ENCODE measurements around the gene GPR143.

GPR143 gene

DNA sequence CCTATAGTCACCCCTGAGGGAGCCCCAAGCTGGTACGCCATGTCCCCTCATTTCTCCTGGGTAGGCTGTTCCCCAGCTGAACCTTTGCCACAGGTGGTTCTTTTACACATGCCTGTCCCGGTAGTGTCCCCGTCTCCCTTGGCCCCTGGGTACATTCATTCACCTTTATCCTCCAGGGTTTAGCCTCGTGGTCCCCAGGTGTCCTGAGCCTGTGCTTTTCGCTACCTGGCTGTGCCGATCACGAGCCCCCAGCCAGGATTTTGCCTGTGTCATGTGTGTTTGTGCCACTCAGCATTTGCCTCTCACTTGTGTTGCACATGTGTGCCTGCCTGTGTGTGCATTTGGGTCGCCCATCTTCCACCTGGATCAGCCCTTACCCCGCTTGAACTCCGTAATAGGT is 57.6 kb downstream of the GPR143 start:
- DNase-seq (ENCODE audit: low read depth) = no peak

DNA sequence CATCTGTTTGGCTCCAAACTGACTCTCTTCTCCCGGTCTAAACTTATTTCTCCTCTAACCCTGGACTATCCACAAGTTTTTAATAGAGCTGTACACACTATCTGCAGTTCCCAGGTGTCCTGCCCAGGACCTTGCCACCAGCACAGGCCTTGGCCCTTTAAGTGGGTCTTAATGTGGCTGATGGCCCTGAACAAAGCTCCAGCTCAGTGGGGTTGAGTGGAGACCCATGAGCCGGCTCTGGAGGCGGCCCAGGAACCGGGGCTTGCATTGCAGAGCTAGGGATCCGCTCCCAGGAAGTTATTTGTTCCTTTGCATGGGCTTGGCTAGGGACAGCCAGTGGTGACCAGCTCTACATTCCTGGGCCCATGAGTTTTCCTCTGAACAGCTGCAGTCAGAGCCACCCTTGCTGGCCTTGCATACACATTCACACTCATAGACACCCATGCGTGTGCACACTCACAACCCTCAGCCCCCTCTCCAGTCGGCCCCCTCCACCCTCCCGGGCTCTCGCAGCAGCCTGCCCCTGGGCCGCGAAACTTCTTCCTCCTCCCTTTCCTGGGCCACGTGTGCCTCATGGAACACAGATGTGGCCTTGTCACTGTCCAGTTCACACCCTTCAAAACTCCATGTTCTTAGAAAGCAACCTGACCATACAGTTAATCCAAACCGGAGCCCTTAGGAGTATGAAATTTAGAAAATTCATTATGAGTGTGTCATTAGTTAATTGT is 58.2 kb downstream of the GPR143 start:
- DNase-seq (ENCODE audit: low read depth) = no peak

DNA sequence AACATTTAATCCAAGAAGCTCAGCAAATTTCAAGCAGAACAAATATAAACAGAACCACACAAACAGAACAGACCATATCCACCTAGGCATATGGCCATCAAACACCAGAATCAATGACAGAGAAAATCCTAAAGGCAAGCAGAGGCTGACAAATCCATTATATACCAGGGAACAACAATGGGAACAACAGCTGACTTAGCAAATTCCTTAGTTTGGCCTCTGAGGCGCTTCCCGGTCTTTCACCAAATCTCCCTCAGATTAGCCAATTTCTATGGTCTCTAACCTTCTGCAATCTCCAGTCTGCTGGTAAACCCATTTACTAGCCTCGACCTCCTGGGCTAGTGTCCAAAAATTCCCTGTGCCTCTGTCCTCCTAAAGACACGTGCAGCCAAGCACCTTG is 59.2 kb downstream of the GPR143 start:
- DNase-seq (ENCODE audit: low read depth) = no peak

DNA sequence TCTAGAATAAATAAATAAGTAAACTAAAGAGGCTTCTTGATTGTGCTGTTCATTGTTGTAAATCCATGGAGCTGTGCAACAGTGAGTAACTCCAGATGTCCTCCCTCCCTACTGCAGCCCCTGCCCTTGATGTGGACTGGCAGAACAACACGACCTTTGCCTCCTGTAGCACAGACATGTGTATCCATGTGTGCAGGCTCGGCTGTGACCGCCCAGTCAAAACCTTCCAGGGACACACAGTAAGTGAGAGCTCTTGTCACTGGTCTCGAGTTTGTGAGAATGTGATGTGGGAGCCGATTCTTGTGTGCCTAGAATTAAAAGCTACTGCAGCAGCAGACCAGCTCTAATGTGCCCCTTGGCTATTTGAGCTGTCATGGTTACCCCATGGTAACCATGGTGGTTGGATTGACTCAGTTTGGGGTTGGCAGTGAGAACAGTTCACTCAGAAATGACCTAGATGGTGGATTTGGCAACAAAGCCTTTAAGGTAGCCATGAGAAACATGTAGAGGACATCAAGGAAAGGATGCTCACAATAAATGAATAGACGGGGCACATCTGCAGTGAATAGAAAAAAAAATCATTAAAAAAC is 60.7 kb downstream of the GPR143 start:
- DNase-seq (ENCODE audit: low read depth) = no peak

DNA sequence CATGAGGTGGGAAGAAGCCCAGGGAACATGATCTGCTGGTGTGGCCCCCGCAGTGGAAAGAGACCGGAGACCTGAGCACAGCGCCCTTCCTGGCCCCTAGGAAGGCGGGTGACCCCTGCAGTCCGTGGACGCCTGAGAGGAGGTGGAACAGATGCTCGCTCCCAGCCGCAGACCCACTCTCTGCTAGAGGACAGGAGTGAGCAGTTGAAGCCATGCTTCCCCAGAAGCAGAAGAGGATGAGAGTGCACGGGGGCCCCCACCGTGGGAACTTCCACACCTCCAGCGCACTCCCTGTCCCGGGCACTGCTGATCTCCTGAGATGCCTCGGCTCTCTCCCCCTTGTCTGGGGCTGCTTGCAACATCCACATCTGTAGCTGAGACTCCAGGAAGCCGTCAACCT is 62.2 kb downstream of the GPR143 start:
- DNase-seq (ENCODE audit: low read depth) = no peak

DNA sequence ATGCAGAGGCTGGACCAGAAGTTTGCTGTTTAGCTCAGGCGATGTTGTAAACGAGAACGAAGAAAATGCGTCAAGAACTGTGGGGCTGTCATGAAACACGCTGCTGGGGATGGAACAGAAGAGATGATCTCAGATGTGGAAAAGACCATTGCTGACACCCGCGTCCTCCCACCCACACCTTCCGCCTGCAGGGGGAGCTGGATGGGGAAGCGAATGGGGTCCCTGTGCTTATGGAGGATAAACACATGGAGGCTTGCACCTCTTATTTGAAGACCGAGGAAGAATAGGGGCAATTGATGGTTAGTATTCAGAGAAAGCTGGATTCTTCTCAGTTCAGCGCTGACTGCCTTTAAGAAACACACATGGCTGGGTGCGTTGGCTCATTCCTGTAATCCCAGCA is 63.9 kb downstream of the GPR143 start:
- no peak for DNase-seq (ENCODE audit: low read depth)

DNA sequence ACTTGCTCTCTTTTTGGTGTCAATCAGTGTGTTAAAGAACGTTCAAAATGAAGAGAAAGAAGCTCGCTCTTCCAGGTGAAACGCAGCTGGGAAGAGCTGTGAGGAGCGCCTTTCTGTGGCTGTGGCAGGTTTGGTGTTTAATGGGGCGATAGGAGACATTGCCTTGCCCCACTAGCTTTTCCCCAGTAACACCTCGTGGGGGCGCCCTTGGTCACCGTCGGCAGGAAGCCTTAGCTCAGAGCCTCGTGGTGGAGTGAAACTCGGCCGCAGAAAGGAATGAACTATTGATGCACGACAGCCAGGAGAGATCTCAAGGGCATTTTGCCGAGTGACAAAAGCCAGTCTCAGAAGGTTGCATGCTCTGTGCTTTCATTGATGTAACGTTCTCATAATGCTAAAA is 65.1 kb downstream of the GPR143 start:
- no peak for DNase-seq (ENCODE audit: low read depth)

DNA sequence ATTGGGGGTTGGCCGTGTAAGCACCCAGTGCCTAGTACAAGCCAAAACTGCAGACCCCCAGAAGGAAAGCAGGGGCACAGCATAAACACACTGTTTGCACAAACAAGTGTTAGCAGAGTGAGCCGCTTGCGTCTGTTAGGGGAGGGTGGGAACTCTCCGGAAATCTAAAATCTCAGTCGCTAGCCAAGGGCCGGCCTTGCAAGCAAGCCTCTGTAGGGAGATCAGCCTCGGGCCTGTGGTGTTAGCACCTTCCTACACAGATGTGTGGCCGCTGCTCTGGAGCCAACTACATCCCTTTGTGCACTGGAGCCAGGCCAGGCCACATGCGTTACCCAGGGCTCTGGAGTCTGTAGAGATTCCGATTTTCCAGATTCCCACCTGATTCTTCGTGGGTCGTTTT is 67.1 kb downstream of the GPR143 start:
- no peak for DNase-seq (ENCODE audit: low read depth)

DNA sequence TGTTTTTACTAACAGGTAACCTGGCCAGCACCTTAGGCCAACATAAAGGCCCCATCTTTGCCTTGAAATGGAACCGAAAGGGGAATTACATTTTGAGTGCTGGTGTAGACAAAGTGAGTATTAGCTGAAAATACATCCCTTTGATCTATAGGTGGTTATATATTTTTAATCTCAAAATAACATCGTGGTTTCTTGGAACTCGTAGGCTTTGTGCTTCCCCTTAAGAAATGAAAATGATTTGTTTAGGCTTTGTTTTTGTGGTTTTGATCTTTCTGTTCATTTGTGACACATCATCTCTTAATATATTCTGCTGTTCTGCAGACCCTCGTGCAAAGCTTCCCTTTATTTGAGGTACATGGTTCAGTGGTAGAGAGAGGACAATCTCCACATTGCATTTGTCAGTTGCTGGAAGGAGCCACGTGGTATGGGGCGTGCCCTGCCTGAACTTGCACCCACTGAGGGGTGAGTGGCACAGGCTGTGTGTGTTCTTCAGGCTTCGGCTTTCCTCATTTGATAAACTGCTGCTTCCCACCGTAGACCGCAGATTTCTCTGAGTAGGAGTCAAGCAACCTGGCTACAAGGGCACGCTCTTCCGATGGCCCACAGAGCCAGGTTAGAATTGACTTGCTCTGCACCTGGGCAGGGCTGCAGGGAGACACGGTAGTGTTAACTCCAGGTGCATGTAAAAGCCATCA is 72.2 kb downstream of the GPR143 start:
- no peak for DNase-seq (ENCODE audit: low read depth)

DNA sequence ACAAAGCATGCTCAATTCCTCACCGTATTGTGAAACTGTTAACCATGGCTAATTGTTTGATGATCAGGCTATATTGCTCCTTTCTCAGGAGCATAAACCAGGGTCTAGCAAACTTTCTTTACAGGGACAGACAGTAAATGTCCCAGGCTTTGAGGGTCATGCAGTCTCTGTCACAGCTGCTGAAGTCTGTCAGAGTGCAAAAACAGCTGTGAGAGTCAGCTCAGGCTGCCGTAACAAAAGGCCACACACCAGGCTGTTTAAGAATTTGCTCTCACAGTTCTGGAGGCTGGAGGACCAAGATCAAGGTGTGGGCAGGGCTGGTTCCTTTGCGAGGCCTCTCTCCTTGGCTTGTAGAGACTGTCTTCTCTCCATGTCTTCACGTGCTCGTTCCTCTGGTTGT is 75.6 kb downstream of the GPR143 start:
- no peak for DNase-seq (ENCODE audit: low read depth)

DNA sequence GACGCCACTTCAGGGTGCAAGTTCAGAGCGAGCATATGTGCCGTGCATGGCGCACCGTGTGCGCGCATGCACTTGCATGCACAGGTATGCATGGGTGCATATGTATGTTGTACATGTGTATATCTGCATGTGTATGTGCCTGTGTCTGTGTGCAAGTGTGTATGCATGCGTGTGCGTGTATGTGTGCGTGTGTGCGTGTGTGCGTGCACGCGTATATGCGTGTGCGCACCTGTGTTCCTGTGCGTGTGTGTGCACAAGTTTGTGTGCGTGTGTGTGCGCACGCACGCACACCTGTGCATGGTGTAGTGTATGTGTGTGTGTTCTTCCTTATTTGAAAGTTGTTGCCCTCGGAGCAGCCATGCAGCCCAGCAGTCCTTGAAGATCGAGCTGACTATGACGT is 76.8 kb downstream of the GPR143 start:
- DNase-seq (ENCODE audit: low read depth) = no peak

DNA sequence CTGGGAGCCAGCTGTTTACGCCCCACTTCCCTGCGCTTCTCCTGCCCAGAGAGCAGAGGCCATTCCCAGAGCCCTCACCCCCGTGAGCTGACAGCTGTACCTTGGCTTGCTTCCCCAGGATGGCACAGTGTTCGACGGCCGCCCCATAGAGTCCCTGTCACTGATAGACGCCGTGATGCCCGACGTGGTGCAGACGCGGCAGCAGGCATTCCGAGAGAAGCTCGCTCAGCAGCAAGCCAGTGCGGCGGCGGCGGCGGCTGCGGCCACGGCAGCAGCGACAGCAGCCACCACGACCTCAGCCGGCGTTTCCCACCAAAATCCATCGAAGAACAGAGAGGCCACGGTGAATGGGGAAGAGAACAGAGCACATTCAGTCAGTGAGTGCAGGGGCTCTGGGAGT is 77.7 kb downstream of the GPR143 start:
- no peak for DNase-seq (ENCODE audit: low read depth)

DNA sequence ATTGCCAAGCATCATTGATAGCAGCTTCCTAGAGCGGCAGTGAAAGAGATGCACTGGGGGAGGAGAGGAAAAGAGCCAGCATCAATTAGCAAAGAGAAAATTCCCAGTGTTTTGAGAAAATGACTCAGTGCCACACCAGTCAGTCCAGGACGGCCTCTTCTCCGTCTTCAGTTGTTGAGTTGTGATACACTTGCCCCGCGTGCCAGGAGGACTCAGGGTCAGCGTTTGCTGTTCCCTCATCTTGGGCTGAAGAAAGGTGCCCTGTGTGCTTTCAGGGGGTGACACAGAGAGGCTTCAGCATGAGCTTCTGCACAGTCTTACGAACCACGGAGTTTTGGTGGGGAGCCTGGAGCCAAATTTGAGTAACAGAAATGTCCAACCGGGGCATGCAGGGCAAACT is 82.3 kb downstream of the GPR143 start:
- no peak for DNase-seq (ENCODE audit: low read depth)

DNA sequence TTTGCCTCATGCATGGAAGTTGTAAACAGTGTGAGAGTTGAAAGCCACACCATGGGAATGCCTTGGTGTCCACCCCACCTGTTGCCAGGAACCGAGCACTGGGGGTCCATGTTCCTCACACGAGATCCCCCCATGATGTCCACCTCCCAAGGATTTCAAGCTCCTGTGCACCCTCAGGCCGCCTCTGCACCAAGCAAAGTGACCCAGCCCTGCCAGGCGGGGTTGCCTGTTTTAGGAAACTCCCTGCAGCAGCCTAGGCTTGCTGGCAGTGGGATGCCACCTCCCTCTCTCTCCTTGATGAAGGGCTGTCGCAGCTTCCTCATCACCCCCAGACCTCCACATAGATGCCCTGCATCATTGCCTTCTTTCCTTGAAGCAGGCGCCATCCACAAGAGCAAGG is 82.8 kb downstream of the GPR143 start:
- no peak for DNase-seq (ENCODE audit: low read depth)

DNA sequence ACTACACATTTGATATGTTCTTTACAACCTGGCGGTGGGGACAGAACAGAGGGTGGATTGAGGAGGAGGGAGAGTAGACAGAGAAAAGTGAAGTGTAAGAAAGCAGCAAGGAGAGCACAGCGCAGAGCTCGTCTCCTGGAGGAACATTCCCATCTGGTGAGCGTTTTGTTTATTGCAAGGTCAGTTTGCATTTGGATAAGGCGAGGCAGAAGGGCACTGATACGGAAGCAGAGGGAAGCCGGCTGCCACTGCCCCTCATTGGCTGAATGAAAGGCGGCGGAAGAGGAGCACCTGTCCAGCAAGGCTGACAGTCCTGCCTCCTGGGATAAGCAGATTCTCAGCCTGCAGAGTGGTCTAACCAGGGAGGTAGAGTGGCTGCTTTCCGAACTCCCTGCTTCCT is 83.2 kb downstream of the GPR143 start:
- no peak for DNase-seq (ENCODE audit: low read depth)

DNA sequence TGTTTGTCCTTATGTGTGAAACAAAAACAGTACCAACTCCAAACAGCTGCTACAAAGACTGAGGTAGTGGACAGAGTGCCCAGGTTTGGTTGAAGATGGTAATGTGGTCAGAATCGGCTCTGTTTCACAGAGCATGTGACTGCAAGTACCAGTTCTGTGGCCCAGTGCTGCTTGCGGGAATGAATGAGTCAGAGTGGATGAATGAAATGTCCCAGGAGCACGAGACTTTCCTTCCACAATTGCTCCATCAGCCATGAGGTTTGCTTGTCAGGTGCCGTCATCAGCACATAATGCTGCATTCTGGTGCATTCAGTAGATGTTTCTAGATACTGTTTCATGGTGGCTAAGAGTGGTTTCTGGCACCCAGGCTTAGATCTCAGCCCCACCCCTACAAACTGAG is 84.2 kb downstream of the GPR143 start:
- DNase-seq (ENCODE audit: low read depth) = no peak

DNA sequence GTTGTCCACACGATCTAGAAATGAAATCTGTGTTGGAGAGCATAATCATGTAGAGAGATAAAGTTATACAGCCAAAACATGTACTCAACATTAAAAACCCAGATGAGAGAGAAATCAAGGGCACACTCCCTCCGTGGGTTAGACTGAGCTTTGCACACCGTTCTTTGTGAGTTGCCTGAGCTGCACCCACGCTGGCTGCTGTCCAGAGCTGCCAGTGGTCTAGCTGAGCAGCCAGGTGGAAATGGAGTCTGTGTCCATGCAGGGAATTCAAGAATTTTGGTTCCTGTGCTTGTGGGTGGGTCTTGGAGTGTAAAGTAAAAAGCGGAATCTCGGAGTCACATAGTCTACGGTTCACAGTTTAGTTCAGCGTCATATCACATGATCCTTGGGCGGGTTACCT is 84.6 kb downstream of the GPR143 start:
- DNase-seq (ENCODE audit: low read depth) = no peak

DNA sequence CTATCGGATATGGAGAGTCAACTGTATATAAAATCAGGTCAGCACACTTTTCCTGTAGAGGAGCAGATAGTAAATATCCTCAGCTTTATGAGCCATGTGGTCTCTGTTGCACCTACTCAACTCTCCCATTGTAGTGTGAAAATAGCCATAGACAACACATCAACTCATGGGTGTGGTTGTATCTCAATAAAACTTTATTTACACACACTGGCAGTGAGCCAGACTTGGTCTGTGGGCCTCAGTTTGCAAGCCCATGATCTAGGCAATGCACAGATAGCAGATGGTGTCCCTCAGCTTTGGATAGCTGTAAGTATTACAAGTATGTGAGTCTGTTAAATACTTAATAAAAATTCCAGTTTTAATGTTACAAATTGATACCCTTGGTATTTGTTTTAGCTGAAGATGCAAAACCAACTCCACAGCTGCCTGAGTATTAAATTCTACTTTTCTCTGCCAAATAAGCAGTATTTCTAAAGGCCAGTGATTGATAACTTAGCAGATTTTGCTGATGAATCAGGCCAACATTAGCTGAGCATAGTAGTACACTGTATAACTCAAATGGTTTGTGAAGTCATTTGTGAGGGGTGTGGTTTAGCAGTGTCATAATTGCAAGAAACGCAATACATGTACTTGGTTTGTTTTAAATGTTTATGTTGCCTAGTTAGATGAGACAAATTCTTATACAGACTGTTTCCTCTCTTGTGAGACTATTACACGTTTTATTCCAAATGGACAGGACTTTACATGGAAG is 87.3 kb downstream of the GPR143 start:
- DNase-seq (ENCODE audit: low read depth) = no peak

DNA sequence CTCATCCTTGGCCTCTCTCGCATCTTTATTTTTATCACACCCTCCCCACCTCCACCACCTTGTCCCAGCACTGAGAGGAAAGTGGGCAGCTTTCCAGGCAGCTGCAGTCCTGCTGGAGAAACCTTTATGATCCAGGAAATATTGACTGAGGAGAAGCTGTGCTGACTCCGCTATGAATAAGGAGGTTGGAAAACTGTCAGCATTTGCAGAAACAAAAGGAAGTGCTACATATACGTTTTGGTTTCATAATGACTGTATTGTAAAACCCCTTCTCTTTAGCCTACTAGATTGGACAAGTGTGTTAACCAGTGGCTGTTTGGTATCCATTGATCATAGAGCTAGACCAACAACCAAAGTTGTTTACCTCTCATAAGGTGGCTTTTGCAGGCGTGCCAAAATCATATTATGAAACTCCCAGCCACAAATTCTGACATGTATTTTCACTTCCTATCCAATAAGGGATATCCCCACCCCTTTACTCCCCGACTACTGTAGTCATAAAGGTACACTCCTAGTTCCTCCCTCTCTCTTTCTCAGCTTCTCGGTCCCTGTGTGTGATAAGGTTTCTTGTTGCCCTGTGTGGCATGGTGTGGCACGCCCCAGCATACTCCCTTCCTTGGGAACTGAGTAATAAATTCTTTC is 88.4 kb downstream of the GPR143 start:
- DNase-seq (ENCODE audit: low read depth) = no peak

DNA sequence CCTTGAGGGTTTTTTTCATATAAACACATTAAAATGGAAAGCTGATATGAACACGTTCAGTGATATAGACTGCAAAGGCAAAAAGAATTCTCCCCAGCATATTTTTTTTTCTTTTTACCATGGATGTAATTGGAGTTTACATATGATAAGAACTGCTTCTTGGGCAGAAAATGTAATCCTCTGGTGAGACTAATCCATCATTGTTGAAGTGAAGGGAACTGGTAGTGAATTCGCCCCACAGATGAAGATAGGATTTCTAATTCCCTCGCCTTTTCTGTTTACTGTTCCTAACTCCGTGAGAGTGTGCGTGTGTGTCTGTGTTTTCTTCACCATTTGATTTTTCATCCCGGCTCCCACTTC is 88.9 kb downstream of the GPR143 start:
- no peak for DNase-seq (ENCODE audit: low read depth)

DNA sequence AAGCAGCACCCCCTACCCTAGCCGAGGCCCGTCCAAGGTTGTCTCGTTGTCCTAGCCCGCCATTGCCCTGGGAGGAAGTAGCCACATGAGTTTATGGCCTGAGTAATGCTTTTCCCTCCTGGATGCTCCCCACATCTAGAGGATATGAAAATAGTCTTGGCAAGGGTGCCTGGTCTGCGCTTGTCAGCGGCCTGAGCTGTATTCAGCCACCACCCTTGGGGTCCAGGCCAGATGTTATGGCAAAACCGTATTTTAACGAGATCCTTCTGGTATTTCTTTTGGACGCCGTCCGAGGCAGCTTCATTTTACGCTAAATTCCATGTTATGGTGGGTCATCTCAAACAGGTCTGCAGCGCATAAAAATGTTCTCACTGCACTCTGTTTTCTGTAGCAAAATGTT is 89.3 kb downstream of the GPR143 start:
- DNase-seq (ENCODE audit: low read depth) = no peak

All from stimulated activated CD8-positive, alpha-beta memory T cell treated with anti-CD3 and anti-CD28 coated beads, Interleukin-12 subunit alpha, Interleukin-12 subunit beta, amount 100 ng/mL, for 4 hours (primary cell).